Mesenchymal stem cell (in vitro differentiated cells and primary cell): Measurements from ENCODE around the gene ATP1B2.

Source experiments
- DNase-seq: peaks from one replicate; pipeline ENCODE4 v3.0.0-alpha.2; 2013
- H2AFZ ChIP-seq: one replicate; pipeline ENCODE4 v1.6.1; 2013; ENCODE audit warnings: low read depth, mild to moderate bottlenecking, control low read depth, inconsistent platforms, low read length, moderate library complexity
- H2AK5ac ChIP-seq: 2 replicates; pipeline ENCODE4 v1.6.1; 2013; ENCODE audit warnings: low read length, moderate library complexity, mild to moderate bottlenecking, inconsistent platforms; ENCODE audit not compliant: severe bottlenecking
- H2BK120ac ChIP-seq: one replicate; pipeline ENCODE4 v1.6.1; 2013; ENCODE audit warnings: low read depth, mild to moderate bottlenecking, inconsistent platforms, low read length, moderate library complexity
- H2BK12ac ChIP-seq, 2 experiments: one replicate each; pipeline ENCODE4 v1.6.1; 2013; ENCODE audit warnings: inconsistent platforms in 2 of 2, low read length in 2 of 2, mild to moderate bottlenecking in 2 of 2, moderate library complexity in 2 of 2, control low read depth in 1 of 2
- H2BK15ac ChIP-seq: one replicate; pipeline ENCODE4 v1.6.1; 2013; ENCODE audit warnings: mild to moderate bottlenecking, low read depth, inconsistent platforms; ENCODE audit not compliant: poor library complexity, severe bottlenecking
- H2BK5ac ChIP-seq: 2 replicates; pipeline ENCODE4 v1.6.1; 2013; ENCODE audit warnings: low read depth, mild to moderate bottlenecking, low read length, control low read depth, inconsistent platforms; ENCODE audit not compliant: poor library complexity, severe bottlenecking
- H3K14ac ChIP-seq, 2 experiments: one replicate each; pipeline ENCODE4 v1.6.1; 2013; ENCODE audit warnings: inconsistent platforms in 2 of 2, low read length in 2 of 2, control low read depth in 1 of 2, mild to moderate bottlenecking in 1 of 2, moderate library complexity in 1 of 2
- H3K18ac ChIP-seq, 2 experiments: one replicate each; pipeline ENCODE4 v1.6.1; 2013; ENCODE audit warnings: inconsistent platforms in 2 of 2, low read length in 2 of 2, control low read depth in 1 of 2, low read depth in 1 of 2, mild to moderate bottlenecking in 1 of 2
- H3K23ac ChIP-seq, 2 experiments: one replicate each; pipeline ENCODE4 v1.6.1; 2013; ENCODE audit warnings: inconsistent platforms in 2 of 2, low read length in 2 of 2, mild to moderate bottlenecking in 2 of 2, moderate library complexity in 2 of 2, control low read depth in 1 of 2
- H3K27ac ChIP-seq: 2 replicates; pipeline ENCODE4 v1.5.1; 2013; ENCODE audit warnings: mild to moderate bottlenecking, moderate library complexity, low read length, control low read depth, inconsistent platforms; ENCODE audit not compliant: poor library complexity, severe bottlenecking
- H3K27me3 ChIP-seq, 2 experiments: 2 replicates each; pipeline versions ENCODE4 v1.6.1 to v1.7.0; 2013; ENCODE audit warnings: low read length in 2 of 2, mild to moderate bottlenecking in 2 of 2, moderate library complexity in 2 of 2, control low read depth in 1 of 2, inconsistent platforms in 1 of 2; ENCODE audit not compliant: control insufficient read depth in 1 of 2, insufficient read depth in 1 of 2
- H3K36me3 ChIP-seq, 2 experiments: 2 replicates each; pipeline versions ENCODE4 v1.6.1 to v1.7.0; 2013; ENCODE audit warnings: low read length in 2 of 2, control low read depth in 1 of 2, inconsistent platforms in 1 of 2, low read depth in 1 of 2, mild to moderate bottlenecking in 1 of 2; ENCODE audit not compliant: insufficient read depth in 2 of 2, control insufficient read depth in 1 of 2
- H3K4ac ChIP-seq, 2 experiments: one replicate each; pipeline ENCODE4 v1.6.1; 2013; ENCODE audit warnings: inconsistent platforms in 2 of 2, low read length in 2 of 2, mild to moderate bottlenecking in 2 of 2, moderate library complexity in 2 of 2, control low read depth in 1 of 2, low read depth in 1 of 2
- H3K4me1 ChIP-seq: 2 replicates; pipeline ENCODE4 v1.6.1; 2013; ENCODE audit warnings: low read depth, low read length, control low read depth; ENCODE audit not compliant: control insufficient read depth, insufficient read depth
- H3K4me2 ChIP-seq: 2 replicates; pipeline ENCODE4 v1.6.1; 2013; ENCODE audit warnings: low read length, mild to moderate bottlenecking, inconsistent platforms; ENCODE audit not compliant: poor library complexity, severe bottlenecking
- H3K4me3 ChIP-seq, 2 experiments: 2 replicates each; pipeline versions ENCODE4 v1.5.1 to v1.7.0; 2013; ENCODE audit warnings: low read length in 2 of 2, mild to moderate bottlenecking in 2 of 2, control low read depth in 1 of 2, low read depth in 1 of 2; ENCODE audit not compliant: insufficient read depth in 1 of 2
- H3K79me1 ChIP-seq: replicated peaks from 2 replicates; pipeline ENCODE4 v1.6.1; 2013; ENCODE audit warnings: mild to moderate bottlenecking, control low read depth, low read length, inconsistent platforms; ENCODE audit not compliant: poor library complexity, severe bottlenecking
- H3K9ac ChIP-seq: 2 replicates; pipeline ENCODE4 v1.7.0; 2013; ENCODE audit warnings: mild to moderate bottlenecking, low read length, moderate library complexity
- H3K9me3 ChIP-seq: 2 replicates; pipeline ENCODE4 v1.7.0; 2013; ENCODE audit warnings: mild to moderate bottlenecking, low read length; ENCODE audit not compliant: control insufficient read depth
- H4K8ac ChIP-seq: one replicate; pipeline ENCODE4 v1.6.1; 2013; ENCODE audit warnings: inconsistent platforms, mild to moderate bottlenecking, low read length, moderate library complexity
- H4K91ac ChIP-seq: one replicate; pipeline ENCODE4 v1.6.1; 2013; ENCODE audit warnings: mild to moderate bottlenecking, low read length, inconsistent platforms
- WGBS: methylation state at CpG from one replicate; pipeline ENCODE4 v1.1.7; 2013; ENCODE audit warnings: mixed read lengths; 5-methylcytosine and 5-hydroxymethylcytosine counted together

The ATP1B2 gene

DNA sequence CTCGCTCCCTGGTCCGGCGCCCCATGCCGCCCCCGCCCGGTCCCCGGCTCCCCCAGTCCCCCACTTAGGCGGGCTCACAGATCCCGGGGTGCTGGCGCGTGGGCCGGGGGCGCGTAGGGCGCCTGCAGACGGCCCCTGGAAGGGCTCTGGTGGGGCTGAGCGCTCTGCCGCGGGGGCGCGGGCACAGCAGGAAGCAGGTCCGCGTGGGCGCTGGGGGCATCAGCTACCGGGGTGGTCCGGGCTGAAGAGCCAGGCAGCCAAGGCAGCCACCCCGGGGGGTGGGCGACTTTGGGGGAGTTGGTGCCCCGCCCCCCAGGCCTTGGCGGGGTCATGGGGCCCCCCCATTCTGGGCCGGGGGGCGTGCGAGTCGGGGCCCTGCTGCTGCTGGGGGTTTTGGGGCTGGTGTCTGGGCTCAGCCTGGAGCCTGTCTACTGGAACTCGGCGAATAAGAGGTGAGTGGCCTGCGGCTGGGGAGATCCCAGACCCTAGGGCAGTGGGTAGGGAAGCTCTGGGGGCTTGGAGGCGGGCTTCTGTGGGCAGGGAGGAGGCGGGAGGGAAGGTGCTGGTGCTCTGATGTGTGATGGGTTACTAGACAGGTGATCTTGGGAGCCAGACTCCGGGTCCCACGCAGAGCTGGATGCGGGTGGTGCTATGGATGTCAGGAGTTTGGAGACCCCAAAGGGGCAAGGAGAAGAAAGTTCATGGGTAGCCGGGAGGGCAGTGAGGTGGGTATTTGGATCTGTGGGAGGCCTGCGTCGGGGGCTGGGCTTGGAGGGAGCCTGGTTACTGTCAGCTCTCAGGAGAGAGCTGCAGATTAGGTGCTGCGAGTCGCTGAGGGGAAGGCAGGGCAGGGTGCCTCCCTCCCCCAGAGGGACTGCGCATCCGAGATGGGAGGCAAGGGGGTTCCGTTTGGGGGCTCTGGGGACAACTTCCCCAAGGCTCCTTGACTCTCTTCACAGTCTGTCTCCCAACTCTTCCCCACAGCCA is 54.8 kb downstream of the ATP1B2 start:
- Histone ChIP-seq H3K4me3 (peak overlapping the region; percentile 61 to 76), H2BK15ac (no peak overlapping the region), H3K18ac (peak overlapping the region; percentile 47 to 69), H2AFZ (peak overlapping the region; percentile 36), H3K79me1 (peaks cover 2% of the 10 kb centered on the region), H4K8ac (no peak overlapping the region), H2BK5ac (no peak overlapping the region), H3K14ac (no peak overlapping the region), H3K9ac (no peak overlapping the region), H3K9me3 (no peaks in the 10 kb centered on the region), H3K4me2 (peak overlapping the region; percentile 87), H3K27me3 (peaks cover 43 to 50% of the 10 kb centered on the region in 2 experiments), H2AK5ac (no peak overlapping the region), H3K27ac (no peak overlapping the region), H4K91ac (peak overlapping the region; percentile 32), H3K23ac (peak overlapping the region in 1 of 2 experiments; percentile 95), H2BK12ac (peak overlapping the region in 1 of 2 experiments; percentile 23), H3K4ac (peak overlapping the region in 1 of 2 experiments; percentile 67), H3K4me1 (peaks cover 22% of the 10 kb centered on the region), H2BK120ac (no peak overlapping the region), H3K36me3 (peaks cover 21 to 30% of the 10 kb centered on the region in 2 experiments)
- DNase-seq: no peak
- 4% methylated on average over 41 of the region's 50 CpGs for WGBS

DNA sequence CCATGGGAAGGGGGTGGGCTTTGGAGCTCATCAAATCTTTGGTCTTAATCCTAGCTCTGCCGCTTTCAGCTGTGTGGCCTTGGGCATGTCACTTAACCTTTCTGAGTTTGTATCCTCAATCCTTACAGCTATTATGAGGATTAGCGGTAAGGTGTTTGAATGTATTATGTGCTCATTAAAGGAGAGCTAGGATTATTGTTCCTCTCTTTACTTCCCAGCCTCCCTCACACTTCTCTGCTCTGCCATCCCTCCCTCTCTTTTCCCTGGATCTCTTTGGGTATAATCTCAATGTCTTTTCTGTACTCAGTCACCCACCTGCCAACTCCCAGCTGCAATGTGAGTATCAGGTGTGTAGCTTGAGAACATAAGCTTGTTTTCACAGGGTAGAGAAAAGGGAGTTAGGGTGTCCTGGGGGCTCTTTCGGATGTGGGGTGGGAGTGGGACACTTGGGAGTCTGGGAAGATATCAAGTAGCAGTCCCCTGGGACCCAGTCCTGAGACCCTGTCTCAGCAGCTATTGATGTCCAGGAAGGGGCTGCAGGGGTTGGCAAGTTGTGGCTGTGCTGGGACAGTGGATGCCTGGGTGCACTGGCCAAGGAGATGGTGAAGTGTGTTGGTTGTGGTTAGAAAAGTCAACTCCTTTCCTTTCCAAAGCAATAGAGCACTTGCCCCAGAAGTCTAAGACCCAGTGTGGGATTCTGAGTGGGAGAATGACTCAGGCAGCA is 56.1 kb downstream of the ATP1B2 start:
- Histone ChIP-seq H3K14ac (no peak overlapping the region), H3K27me3 (peaks cover 49 to 62% of the 10 kb centered on the region in 2 experiments), H2BK120ac (no peak overlapping the region), H3K4me2 (no peak overlapping the region), H2BK12ac (no peak overlapping the region), H3K36me3 (peaks cover 13 to 18% of the 10 kb centered on the region in 2 experiments), H3K27ac (no peak overlapping the region), H2BK5ac (no peak overlapping the region), H3K9me3 (no peaks in the 10 kb centered on the region), H3K4me3 (no peak overlapping the region), H4K91ac (no peak overlapping the region), H3K4me1 (peaks cover 22% of the 10 kb centered on the region), H2BK15ac (no peak overlapping the region), H3K4ac (no peak overlapping the region), H3K18ac (no peak overlapping the region), H2AFZ (no peak overlapping the region), H2AK5ac (no peak overlapping the region), H4K8ac (no peak overlapping the region), H3K9ac (no peak overlapping the region), H3K23ac (no peak overlapping the region), H3K79me1 (peaks cover 2% of the 10 kb centered on the region)
- WGBS: 89% methylated on average over 2 of the region's 3 CpGs
- no peak for DNase-seq
